ENCODE measurements around the gene SPCS3. TPM values are rescaled to one million over a fixed set of nuclear protein-coding genes. Genes with fewer than 3 reads are reported as not detected.

The SPCS3 gene
- total and polyA plus RNA-seq, 2 donors from 2014 or later = 28.7 to 131 TPM

DNA sequence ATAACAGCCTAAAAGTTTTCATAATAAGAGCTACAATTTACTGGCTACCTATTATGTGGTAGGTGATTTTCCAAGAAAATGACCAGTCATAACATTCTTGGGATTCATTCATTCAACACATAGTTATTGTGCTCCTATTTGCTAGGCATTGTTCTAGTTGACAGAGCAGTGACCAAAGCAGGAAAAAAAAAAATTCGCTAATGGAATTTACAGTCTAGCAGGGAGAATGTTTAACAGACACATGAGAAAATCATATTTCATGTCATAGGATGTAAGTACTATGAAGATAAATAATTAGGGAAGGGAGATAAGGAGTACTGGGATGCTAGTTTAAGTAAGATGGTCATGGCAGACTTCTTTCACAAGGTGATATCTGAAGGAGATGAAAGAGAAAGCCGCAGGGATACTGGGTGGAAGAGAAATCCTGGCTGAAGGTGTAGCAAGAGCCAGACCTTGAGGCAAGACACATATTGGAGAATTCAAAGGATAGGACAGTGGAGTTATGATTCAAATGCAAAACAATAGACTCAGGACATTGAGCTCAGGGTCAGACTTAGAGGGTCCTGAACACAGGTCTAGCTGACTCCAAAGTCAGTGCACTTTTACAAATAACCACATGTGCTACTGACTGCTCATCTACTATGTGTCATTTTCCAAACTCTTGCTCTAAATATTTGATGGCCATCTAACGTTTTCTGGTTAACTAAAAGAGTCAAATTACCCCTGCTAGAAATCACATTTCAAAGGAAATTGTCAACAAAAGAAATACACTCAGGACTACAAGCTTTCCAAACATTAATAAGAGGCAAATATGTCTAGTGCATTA, 20.4 kb downstream of the SPCS3 start:
- DNase-seq = peak in 1 of 5 donors; percentile 22
- peaks cover 2 to 9% (median 2%) of the 10 kb centered on the region in 3 donors for H3K9me3 ChIP-seq (ENCODE audit: control insufficient read depth in 2 of 3, insufficient read depth in 1 of 3, low read length in 3 of 3)
- peak overlapping the region in 1 of 3 donors; percentile 43 for H3K4me3 ChIP-seq (ENCODE audit: low read length in 3 of 3)
- peak; percentile 23 for FAIRE-seq
- H3K9ac ChIP-seq (ENCODE audit: low read length in 3 of 3) = no peak overlapping the region
- no peaks in the 10 kb centered on the region for H3K27me3 ChIP-seq (ENCODE audit: control insufficient read depth, insufficient read depth, low read length)
- TF ChIP-seq, protein P1, sequence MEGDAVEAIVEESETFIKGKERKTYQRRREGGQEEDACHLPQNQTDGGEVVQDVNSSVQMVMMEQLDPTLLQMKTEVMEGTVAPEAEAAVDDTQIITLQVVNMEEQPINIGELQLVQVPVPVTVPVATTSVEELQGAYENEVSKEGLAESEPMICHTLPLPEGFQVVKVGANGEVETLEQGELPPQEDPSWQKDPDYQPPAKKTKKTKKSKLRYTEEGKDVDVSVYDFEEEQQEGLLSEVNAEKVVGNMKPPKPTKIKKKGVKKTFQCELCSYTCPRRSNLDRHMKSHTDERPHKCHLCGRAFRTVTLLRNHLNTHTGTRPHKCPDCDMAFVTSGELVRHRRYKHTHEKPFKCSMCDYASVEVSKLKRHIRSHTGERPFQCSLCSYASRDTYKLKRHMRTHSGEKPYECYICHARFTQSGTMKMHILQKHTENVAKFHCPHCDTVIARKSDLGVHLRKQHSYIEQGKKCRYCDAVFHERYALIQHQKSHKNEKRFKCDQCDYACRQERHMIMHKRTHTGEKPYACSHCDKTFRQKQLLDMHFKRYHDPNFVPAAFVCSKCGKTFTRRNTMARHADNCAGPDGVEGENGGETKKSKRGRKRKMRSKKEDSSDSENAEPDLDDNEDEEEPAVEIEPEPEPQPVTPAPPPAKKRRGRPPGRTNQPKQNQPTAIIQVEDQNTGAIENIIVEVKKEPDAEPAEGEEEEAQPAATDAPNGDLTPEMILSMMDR (IDR thresholded peaks at IDR 0.05; ENCODE audit: borderline replicate concordance, extremely low read depth, insufficient read depth) = no peak
- no peak overlapping the region for H3K27ac ChIP-seq (ENCODE audit: low read depth in 2 of 2, low read length in 2 of 2)
- intact Hi-C loops (cut with DNase I) = no loop called here
- H3K36me3 ChIP-seq (ENCODE audit: control insufficient read depth in 2 of 3, insufficient read depth in 3 of 3, low read length in 3 of 3) = no peaks in the 10 kb centered on the region
- H3K4me1 ChIP-seq (ENCODE audit: control insufficient read depth in 2 of 3, insufficient read depth in 2 of 3, low read depth in 1 of 3, low read length in 3 of 3) = peaks cover 0 to 8% (median 0%) of the 10 kb centered on the region in 3 donors

DNA sequence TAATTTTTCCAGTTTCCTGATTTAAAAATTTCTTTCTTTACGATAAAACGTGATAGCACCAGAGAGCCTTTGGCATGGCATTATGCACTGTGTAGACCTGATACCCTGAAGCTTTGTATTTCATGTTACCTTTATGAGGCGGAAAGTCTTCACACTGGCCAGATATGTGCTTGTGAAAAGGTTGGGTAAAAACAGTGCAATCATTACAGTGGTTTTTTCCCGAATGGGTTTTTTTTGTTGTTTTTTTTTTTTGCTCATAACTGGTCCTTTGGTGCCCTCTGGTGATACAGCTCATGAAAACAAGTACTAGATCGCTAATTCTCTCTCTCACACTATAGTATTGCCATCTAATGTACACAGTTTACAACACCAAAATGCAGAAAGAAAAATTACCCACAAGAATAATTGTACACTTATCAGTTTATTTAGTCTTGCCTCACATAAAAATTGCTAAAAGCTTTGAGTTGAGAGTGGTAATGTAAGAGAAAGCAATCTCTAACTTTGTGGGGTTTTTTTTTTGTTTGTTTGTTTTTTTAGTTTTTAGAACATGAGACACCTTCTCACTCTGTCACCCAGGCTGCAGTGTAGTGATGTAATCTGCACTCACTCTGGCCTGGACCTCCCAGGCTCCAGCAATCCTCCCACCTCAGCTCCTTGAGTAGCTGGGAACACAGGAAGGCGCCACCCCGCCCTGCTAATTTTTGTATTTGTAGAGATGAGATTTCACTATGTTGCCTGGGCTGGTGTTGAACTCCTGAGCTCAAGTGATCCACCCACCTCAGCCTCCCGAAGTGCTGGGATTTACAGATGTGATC, 21.3 kb downstream of the SPCS3 start:
- Histone ChIP-seq H3K4me1 (ENCODE audit: control insufficient read depth in 2 of 3, insufficient read depth in 2 of 3, low read depth in 1 of 3, low read length in 3 of 3) (peaks cover 0 to 8% (median 0%) of the 10 kb centered on the region in 3 donors), H3K9ac (ENCODE audit: low read length in 3 of 3) (peak overlapping the region in 1 of 3 donors; percentile 20), H3K36me3 (ENCODE audit: control insufficient read depth in 2 of 3, insufficient read depth in 3 of 3, low read length in 3 of 3) (no peaks in the 10 kb centered on the region), H3K4me3 (ENCODE audit: low read length in 3 of 3) (peak overlapping the region in 1 of 3 donors; percentile 43), H3K9me3 (ENCODE audit: control insufficient read depth in 2 of 3, insufficient read depth in 1 of 3, low read length in 3 of 3) (peaks cover 2 to 9% (median 2%) of the 10 kb centered on the region in 3 donors), H3K27me3 (ENCODE audit: control insufficient read depth, insufficient read depth, low read length) (no peaks in the 10 kb centered on the region), H3K27ac (ENCODE audit: low read depth in 2 of 2, low read length in 2 of 2) (no peak overlapping the region)
- TF ChIP-seq, protein P1 (IDR thresholded peaks at IDR 0.05; ENCODE audit: borderline replicate concordance, extremely low read depth, insufficient read depth) = peak; percentile 46
- peak in 4 of 5 donors; percentile 24 to 82 (median 45) for DNase-seq
- peak; percentile 87 for FAIRE-seq
- intact Hi-C loops (cut with DNase I) = no loop called here

DNA sequence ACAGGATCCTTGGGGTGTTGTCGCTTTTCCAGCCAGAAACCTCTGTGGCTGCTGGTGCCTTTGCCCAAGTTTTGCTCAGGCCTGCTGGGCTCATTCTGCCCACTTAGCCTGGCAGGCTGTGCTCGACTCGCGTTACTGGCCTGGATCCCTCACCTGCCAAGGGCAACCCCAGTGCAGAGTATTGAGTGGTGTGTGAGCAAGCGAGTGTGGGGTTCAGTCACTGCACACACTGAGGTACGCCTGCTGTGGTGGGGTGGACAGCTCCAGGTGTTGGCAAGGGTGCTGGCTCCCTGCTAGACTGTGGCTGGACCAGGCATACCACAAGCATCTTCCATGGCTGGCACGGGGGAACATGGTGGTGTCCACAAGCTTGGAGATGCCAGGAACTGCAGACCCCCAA, 22.6 kb downstream of the SPCS3 start:
- intact Hi-C loops (cut with DNase I) = no loop called here
- Histone ChIP-seq H3K4me1 (ENCODE audit: control insufficient read depth in 2 of 3, insufficient read depth in 2 of 3, low read depth in 1 of 3, low read length in 3 of 3) (peaks cover 0 to 8% (median 0%) of the 10 kb centered on the region in 3 donors), H3K27me3 (ENCODE audit: control insufficient read depth, insufficient read depth, low read length) (no peaks in the 10 kb centered on the region), H3K36me3 (ENCODE audit: control insufficient read depth in 2 of 3, insufficient read depth in 3 of 3, low read length in 3 of 3) (no peaks in the 10 kb centered on the region), H3K9ac (ENCODE audit: low read length in 3 of 3) (no peak overlapping the region), H3K4me3 (ENCODE audit: low read length in 3 of 3) (no peak overlapping the region), H3K9me3 (ENCODE audit: control insufficient read depth in 2 of 3, insufficient read depth in 1 of 3, low read length in 3 of 3) (peaks cover 2 to 9% (median 2%) of the 10 kb centered on the region in 3 donors), H3K27ac (ENCODE audit: low read depth in 2 of 2, low read length in 2 of 2) (no peak overlapping the region)
- FAIRE-seq (no peak), DNase-seq (peak in 1 of 5 donors; percentile 45)
- TF ChIP-seq, protein P1 (IDR thresholded peaks at IDR 0.05; ENCODE audit: borderline replicate concordance, extremely low read depth, insufficient read depth) = no peak

All from kidney (tissue), 14 donors.